HG03342 (cell line): ENCODE results near the gene PIGO.

Experiments
- ATAC-seq: cut with Tn5 transposase; IDR thresholded peaks from one replicate; pipeline ENCODE4 v1.9.1; 2021; ENCODE audit warnings: mild to moderate bottlenecking, moderate library complexity; ENCODE audit not compliant: unreplicated experiment

PIGO gene

GRCh38 chr9:35107297-35108290 lies 11.2 kb upstream of the PIGO start:
- ATAC-seq = no peak

- no peak for ATAC-seq
Observed at GRCh38 chr9:35106343-35106730, 9.9 kb upstream of the PIGO start.

- ATAC-seq = no peak
Observed at GRCh38 chr9:35105571-35106342, 9.4 kb upstream of the PIGO start.

GRCh38 chr9:35105126-35105525 lies 8.7 kb upstream of the PIGO start:
- no peak for ATAC-seq

- no peak for ATAC-seq
Observed at GRCh38 chr9:35104586-35104985, 8.2 kb upstream of the PIGO start.

GRCh38 chr9:35103660-35104191 lies 7.3 kb upstream of the PIGO start:
- no peak for ATAC-seq

- ATAC-seq = peak; percentile 88
Observed at GRCh38 chr9:35102769-35103659, 6.6 kb upstream of the PIGO start, which contains the start of gene STOML2. Gene STOML2 (minus strand): TSS chr9:35103131. CDS start chr9:35103094, 37 bp downstream.

- no peak for ATAC-seq
Observed at GRCh38 chr9:35102465-35102768, 6.0 kb upstream of the PIGO start.

GRCh38 chr9:35097573-35097972 lies 1.2 kb upstream of the PIGO start:
- no peak for ATAC-seq

GRCh38 chr9:35091536-35091935 lies 4.9 kb downstream of the PIGO start:
- no peak for ATAC-seq

GRCh38 chr9:35089434-35089833 lies 7.0 kb downstream of the PIGO start:
- ATAC-seq = no peak

- no peak for ATAC-seq
Observed at GRCh38 chr9:35085078-35085477, 11.3 kb downstream of the PIGO start.

GRCh38 chr9:35079426-35080341 lies 16.7 kb downstream of the PIGO start, which contains the start of gene FANCG:
Gene FANCG (minus strand): TSS chr9:35079942. CDS start chr9:35079524, 418 bp downstream.
- peak; percentile 88 for ATAC-seq

- ATAC-seq = no peak
Observed at GRCh38 chr9:35079041-35079425, 17.4 kb downstream of the PIGO start.

- ATAC-seq = no peak
Observed at GRCh38 chr9:35078066-35078465, 18.3 kb downstream of the PIGO start.

GRCh38 chr9:35076848-35077247 lies 19.5 kb downstream of the PIGO start:
- no peak for ATAC-seq

- no peak for ATAC-seq
Observed at GRCh38 chr9:35075358-35075757, 21.0 kb downstream of the PIGO start.

GRCh38 chr9:35074791-35075190 lies 21.6 kb downstream of the PIGO start:
- ATAC-seq = no peak

- no peak for ATAC-seq
Observed at GRCh38 chr9:35074141-35074540, 22.2 kb downstream of the PIGO start.

- no peak for ATAC-seq
Observed at GRCh38 chr9:35073279-35073612, 23.1 kb downstream of the PIGO start.
